ENCODE data around the gene TRAPPC3.
"Not testable (repeated sequence)": the region's sequence is repeated elsewhere in the genome, so short reads cannot be mapped to it uniquely, and the experiment has no call there.

- TF ChIP-seq POLR2A (IDR thresholded peaks at IDR 0.05); CTCF (IDR thresholded peaks at IDR 0.05); POLR2AphosphoS5 (IDR thresholded peaks at IDR 0.05); EP300 (IDR thresholded peaks at IDR 0.05; ENCODE audit: low read depth): not testable (repeated sequence)
Measured at GRCh38 chr1:36158827-36159252, 9.6 kb upstream of the TRAPPC3 start.

Data from transverse colon (tissue), 4 donors.